Choroid plexus epithelial cell (primary cell): ENCODE data around the gene LCE3B.

ENCODE experiments used
- DNase-seq: peaks from one replicate; pipeline ENCODE4 v3.0.0-alpha.2; 2010; ENCODE audit warnings: low read depth
- H3K4me3 ChIP-seq: 2 replicates; pipeline ENCODE4 v1.5.1; 2011; ENCODE audit warnings: low read depth, mild to moderate bottlenecking, control low read depth, low read length, moderate library complexity
- CTCF ChIP-seq: conservative IDR thresholded peaks from 2 replicates; pipeline ENCODE4 v1.5.1; 2011; ENCODE audit warnings: low read depth, mild to moderate bottlenecking, control low read depth, inconsistent platforms, low read length, moderate library complexity

LCE3B gene

GRCh38 chr1:152582647-152583046, 31.0 kb upstream of the LCE3B start:
- no peak for TF ChIP-seq CTCF
- H3K4me3 ChIP-seq, result no peak overlapping the region
- no peak for DNase-seq

- TF ChIP-seq CTCF, result no peak
- DNase-seq, result no peak
- H3K4me3 ChIP-seq, result no peak overlapping the region
Observed at GRCh38 chr1:152585586-152585985, 28.0 kb upstream of the LCE3B start.

GRCh38 chr1:152596986-152597385, 16.6 kb upstream of the LCE3B start:
- DNase-seq, result no peak
- no peak overlapping the region for H3K4me3 ChIP-seq
- no peak for TF ChIP-seq CTCF

- DNase-seq, result no peak
- TF ChIP-seq CTCF, result no peak
- no peak within 1 kb of the TSS for H3K4me3 ChIP-seq
Observed at GRCh38 chr1:152599934-152600333, 13.7 kb upstream of the LCE3B start, which contains the start of gene LCE3C. Gene LCE3C (plus strand): TSS chr1:152600234. CDS start chr1:152600732, 498 bp downstream.

- no peak for DNase-seq
- no peak overlapping the region for H3K4me3 ChIP-seq
- TF ChIP-seq CTCF, result no peak
Observed at GRCh38 chr1:152621993-152622392, 8.4 kb downstream of the LCE3B start.

- no peak for TF ChIP-seq CTCF
Observed at GRCh38 chr1:152622803-152623202, 9.2 kb downstream of the LCE3B start, which contains the start of gene LCE3A. Gene LCE3A (minus strand): TSS chr1:152623103. CDS start chr1:152623103, 0 bp downstream.

GRCh38 chr1:152623203-152623844, 9.7 kb downstream of the LCE3B start:
- no peak overlapping the region for H3K4me3 ChIP-seq
- TF ChIP-seq CTCF, result no peak
- no peak for DNase-seq

More at GRCh38 chr1:152622803-152623202, 9.2 kb downstream of the LCE3B start, which contains the start of gene LCE3A:
- no peak within 1 kb of the TSS for H3K4me3 ChIP-seq
- no peak for DNase-seq
